Lower lobe of right lung (tissue), 2 donors: Measurements from ENCODE around the gene TXK. TPM values are rescaled to one million over a fixed set of nuclear protein-coding genes. Genes with fewer than 3 reads are reported as not detected.

ENCODE experiments used
- ATAC-seq, 2 donors: fragments of 200-7000 bp; cut with Tn5 transposase; one replicate each; pipeline ENCODE4 v1.9.1; 2020 to 2022; ENCODE audit warnings: mild to moderate bottlenecking in 2 of 2, moderate library complexity in 2 of 2
- DNase-seq: peaks from one replicate; pipeline ENCODE4 v3.0.0-alpha.2; 2020
- H3K27ac ChIP-seq: fragments of 200-600 bp; one replicate; pipeline ENCODE4 v1.8.0; 2022
- H3K27me3 ChIP-seq: fragments of 200-600 bp; one replicate; pipeline ENCODE4 v1.8.0; 2022; ENCODE audit warnings: low read depth
- H3K36me3 ChIP-seq: fragments of 200-600 bp; one replicate; pipeline ENCODE4 v1.8.0; 2022; ENCODE audit warnings: mild to moderate bottlenecking
- H3K4me1 ChIP-seq: fragments of 200-600 bp; one replicate; pipeline ENCODE4 v1.8.0; 2022
- H3K4me3 ChIP-seq: fragments of 200-600 bp; one replicate; pipeline ENCODE4 v1.8.0; 2022; ENCODE audit warnings: mild to moderate bottlenecking
- H3K9me3 ChIP-seq: fragments of 200-600 bp; one replicate; pipeline ENCODE4 v1.8.0; 2022
- CTCF ChIP-seq: fragments of 200-600 bp; IDR thresholded peaks from one replicate; pipeline ENCODE4 v1.8.0; 2022; ENCODE audit warnings: antibody characterized with exemption, mild to moderate bottlenecking
- intact Hi-C: fragments of 100-400 bp; cut with DNase I; formaldehyde crosslinking; loops from one replicate; pipeline ENCODE4 v1.11.0; 2022
- total RNA-seq: library from RNA; stranded (reverse); fragmentation: NEBNext Ultra II Directional; extraction: Animal tissue kit (Norgen Biotek cat#: 25700); gene quantifications from one replicate; pipeline ENCODE4 v1.2.1, GENCODE V29; 2021
- donor health status: DM: no; HTN: yes; CAD: no; lungs with severe emphysema.

Gene TXK
- total RNA-seq, 1 donor from 2014 or later: 7.5 TPM

GRCh38 chr4:48090621-48091020 is 43.4 kb downstream of the TXK start:
- no peaks in the 10 kb centered on the region for H3K4me1 ChIP-seq
- no peaks in the 10 kb centered on the region for H3K36me3 ChIP-seq
- H3K4me3 ChIP-seq: no peak overlapping the region
- intact Hi-C loops: no loop called here
- DNase-seq: no peak
- H3K27ac ChIP-seq: no peak overlapping the region
- no peaks in the 10 kb centered on the region for H3K27me3 ChIP-seq
- H3K9me3 ChIP-seq: no peaks in the 10 kb centered on the region
- ATAC-seq: no peak
- no peak for TF ChIP-seq CTCF

- no peak for TF ChIP-seq CTCF
- no peak overlapping the region for H3K27ac ChIP-seq
- no peak for ATAC-seq
These were observed 48.0 kb downstream of the TXK start for GRCh38 chr4:48085821-48086589.

GRCh38 chr4:48082956-48083355 is 51.1 kb downstream of the TXK start:
- Histone ChIP-seq H3K27me3 (no peaks in the 10 kb centered on the region), H3K27ac (no peak overlapping the region), H3K4me1 (no peaks in the 10 kb centered on the region), H3K4me3 (no peak overlapping the region), H3K36me3 (no peaks in the 10 kb centered on the region), H3K9me3 (no peaks in the 10 kb centered on the region)
- intact Hi-C loops: no loop called here
- DNase-seq (no peak), ATAC-seq (no peak)
- no peak for TF ChIP-seq CTCF

More at GRCh38 chr4:48085821-48086589, 48.0 kb downstream of the TXK start:
- Histone ChIP-seq H3K9me3 (no peaks in the 10 kb centered on the region), H3K4me3 (no peak overlapping the region), H3K27me3 (no peaks in the 10 kb centered on the region), H3K36me3 (no peaks in the 10 kb centered on the region), H3K4me1 (no peaks in the 10 kb centered on the region)
- no peak for DNase-seq
- intact Hi-C loops: no loop called here

- Histone ChIP-seq H3K27ac (no peak overlapping the region), H3K4me3 (no peak overlapping the region), H3K27me3 (no peaks in the 10 kb centered on the region), H3K36me3 (no peaks in the 10 kb centered on the region), H3K4me1 (no peaks in the 10 kb centered on the region), H3K9me3 (no peaks in the 10 kb centered on the region)
- TF ChIP-seq CTCF: no peak
- intact Hi-C loops: no loop called here
- no peak for DNase-seq
- ATAC-seq: no peak
These were observed 52.9 kb downstream of the TXK start for GRCh38 chr4:48081196-48081595.

GRCh38 chr4:48079972-48080391 is 54.1 kb downstream of the TXK start:
- Histone ChIP-seq H3K27ac (no peak overlapping the region), H3K4me1 (no peaks in the 10 kb centered on the region), H3K9me3 (no peaks in the 10 kb centered on the region), H3K36me3 (no peaks in the 10 kb centered on the region), H3K4me3 (no peak overlapping the region), H3K27me3 (no peaks in the 10 kb centered on the region)
- DNase-seq: no peak
- no peak for TF ChIP-seq CTCF
- intact Hi-C loops: no loop called here
- ATAC-seq: peak in 1 of 2 donors; percentile 88
